K562 (cell line): ENCODE measurements around the gene CACNB1. TPM values are rescaled to one million over a fixed set of nuclear protein-coding genes. Genes with fewer than 3 reads are reported as not detected.

ENCODE experiments used
- ATF7 ChIP-seq: fragments of 450-650 bp; IDR thresholded peaks from 2 replicates; pipeline ENCODE4 v1.7.1; 2014; ENCODE audit warnings: mild to moderate bottlenecking, moderate library complexity
- E2F3 ChIP-seq: fragments of 250-450 bp; sonication (Bioruptor Pico); IDR thresholded peaks from 2 replicates; pipeline ENCODE4 v1.4.0; 2020; ENCODE audit warnings: mild to moderate bottlenecking
- FOXM1 ChIP-seq, 2 experiments: fragments of 450-650 bp in 1 of 2; sonication (generic) in 1 of 2; formaldehyde crosslinking in 1 of 2; IDR thresholded peaks; 2 replicates each; pipeline versions ENCODE4 v1.6.1 to v1.9.0; 2017 to 2022; ENCODE audit warnings: low read depth in 2 of 2, mild to moderate bottlenecking in 2 of 2, missing genetic modification reagents in 1 of 2, moderate library complexity in 1 of 2
- GATAD2B ChIP-seq: fragments of 450-650 bp; IDR thresholded peaks from 2 replicates; pipeline ENCODE4 v1.6.1; 2017; ENCODE audit warnings: mild to moderate bottlenecking, borderline replicate concordance
- NFYB ChIP-seq: IDR thresholded peaks from 2 replicates; pipeline ENCODE4 v1.6.1; 2011; ENCODE audit warnings: mild to moderate bottlenecking, moderate library complexity; ENCODE audit not compliant: insufficient read length; ENCODE audit errors: extremely low read depth
- PPARD ChIP-seq: fragments of 250-450 bp; sonication (Bioruptor Pico); IDR thresholded peaks from 2 replicates; pipeline ENCODE4 v1.8.0; 2022; ENCODE audit warnings: inconsistent platforms, mild to moderate bottlenecking, moderate library complexity
- RB1 ChIP-seq: fragments of 450-650 bp; IDR thresholded peaks from 2 replicates; pipeline ENCODE4 v1.6.1; 2017; ENCODE audit warnings: low read depth, mild to moderate bottlenecking
- SAFB2 ChIP-seq: fragments of 200-400 bp; formaldehyde crosslinking; IDR thresholded peaks from 2 replicates; pipeline ENCODE4 v1.6.1; 2018; ENCODE audit warnings: borderline replicate concordance, low read length, low read depth, moderate library complexity; ENCODE audit not compliant: severe bottlenecking
- TCF7 ChIP-seq: sonication (generic); IDR thresholded peaks from 2 replicates; pipeline ENCODE4 v1.6.1; 2016; ENCODE audit warnings: antibody characterized with exemption, borderline replicate concordance
- ZBTB1 ChIP-seq: sonication (generic); formaldehyde crosslinking; IDR thresholded peaks from 2 replicates; pipeline ENCODE4 v1.8.1; 2023; ENCODE audit warnings: missing genetic modification reagents, low read depth, mild to moderate bottlenecking, borderline replicate concordance
- ZFP36 ChIP-seq: fragments of 150-350 bp; IDR thresholded peaks from 2 replicates; pipeline ENCODE4 v1.6.1; 2018; ENCODE audit warnings: low read length, low read depth; ENCODE audit not compliant: partially characterized antibody
- ZNF384 ChIP-seq: IDR thresholded peaks from 2 replicates; pipeline ENCODE4 v1.6.1; 2012; ENCODE audit warnings: low read depth, low read length, improper control_type of control experiment
- ZNF436 ChIP-seq: fragments of 250-450, 450-650 bp; sonication (Bioruptor Pico); formaldehyde crosslinking; IDR thresholded peaks from 2 replicates; pipeline ENCODE4 v1.7.0; 2020; ENCODE audit warnings: mild to moderate bottlenecking
- ZNF589 ChIP-seq: fragments of 200-800 bp; sonication (Bioruptor generic); IDR thresholded peaks from 2 replicates; pipeline ENCODE4 v1.6.1; 2016; ENCODE audit warnings: low read depth, missing genetic modification characterization, missing compliant biosample characterization
- ZNF695 ChIP-seq: fragments of 450-650 bp; formaldehyde crosslinking; IDR thresholded peaks from 2 replicates; pipeline ENCODE4 v1.4.0; 2020; ENCODE audit warnings: mild to moderate bottlenecking, moderate library complexity
- ZZZ3 ChIP-seq: fragments of 450-650 bp; IDR thresholded peaks from 2 replicates; pipeline ENCODE4 v1.6.1; 2016; ENCODE audit warnings: antibody characterized with exemption, mild to moderate bottlenecking, moderate library complexity
- polyA plus RNA-seq, 8 experiments: library from polyadenylated mRNA; depleted of rRNA in 4 of 8; stranded (reverse) in 5 of 8; unstranded in 3 of 8; fragments of >200 nt; fragmentation: Nextera tagmentation in 2 of 8; fragmentation: Illumina TruSeq in 1 of 8; extraction: Ambion mirVana in 2 of 8; extraction: Trizol in 1 of 8; gene quantifications; 2 replicates each; pipeline versions ENCODE4 v1.2.1 to v1.2.3, GENCODE V29; 2011 to 2014; ENCODE audit warnings: inconsistent platforms in 1 of 8, missing spikeins in 1 of 8
- total RNA-seq, 7 experiments: library from RNA; depleted of rRNA in 6 of 7; stranded (reverse); fragments of >200 nt in 6 of 7; fragmentation: Illumina TruSeq in 2 of 7; extraction: Trizol in 2 of 7; gene quantifications; 2 replicates each; pipeline versions ENCODE4 v1.2.1 to v1.2.3, GENCODE V29; 2011 to 2021; ENCODE audit warnings: low replicate concordance in 1 of 7
- TF ChIP-seq, protein P1 (sequence below): fragments of 200-800 bp; sonication (Bioruptor generic); IDR thresholded peaks from 2 replicates; pipeline ENCODE4 v1.6.1; 2016; ENCODE audit warnings: missing genetic modification characterization, missing compliant biosample characterization
- TF ChIP-seq, protein P2 (sequence below): fragments of 250-450 bp; sonication (Bioruptor Pico); IDR thresholded peaks from 2 replicates; pipeline ENCODE4 v1.5.0; 2021
- TF ChIP-seq, protein P3 (sequence below): sonication (generic); formaldehyde crosslinking; IDR thresholded peaks from 2 replicates; pipeline ENCODE4 v1.9.0; 2022; ENCODE audit warnings: mild to moderate bottlenecking, missing genetic modification reagents
- TF ChIP-seq, protein P4 (sequence below): fragments of 250-450 bp; sonication (Bioruptor Pico); IDR thresholded peaks from 2 replicates; pipeline ENCODE4 v1.6.1; 2021; ENCODE audit warnings: mild to moderate bottlenecking

CACNB1 gene
- total and polyA plus RNA-seq, 9 of the 15 experiments (the other 6 are each of a cell fraction or from before 2014, with no cell fraction given) = 0.08 to 7.4 (median 3.0) TPM

DNA sequence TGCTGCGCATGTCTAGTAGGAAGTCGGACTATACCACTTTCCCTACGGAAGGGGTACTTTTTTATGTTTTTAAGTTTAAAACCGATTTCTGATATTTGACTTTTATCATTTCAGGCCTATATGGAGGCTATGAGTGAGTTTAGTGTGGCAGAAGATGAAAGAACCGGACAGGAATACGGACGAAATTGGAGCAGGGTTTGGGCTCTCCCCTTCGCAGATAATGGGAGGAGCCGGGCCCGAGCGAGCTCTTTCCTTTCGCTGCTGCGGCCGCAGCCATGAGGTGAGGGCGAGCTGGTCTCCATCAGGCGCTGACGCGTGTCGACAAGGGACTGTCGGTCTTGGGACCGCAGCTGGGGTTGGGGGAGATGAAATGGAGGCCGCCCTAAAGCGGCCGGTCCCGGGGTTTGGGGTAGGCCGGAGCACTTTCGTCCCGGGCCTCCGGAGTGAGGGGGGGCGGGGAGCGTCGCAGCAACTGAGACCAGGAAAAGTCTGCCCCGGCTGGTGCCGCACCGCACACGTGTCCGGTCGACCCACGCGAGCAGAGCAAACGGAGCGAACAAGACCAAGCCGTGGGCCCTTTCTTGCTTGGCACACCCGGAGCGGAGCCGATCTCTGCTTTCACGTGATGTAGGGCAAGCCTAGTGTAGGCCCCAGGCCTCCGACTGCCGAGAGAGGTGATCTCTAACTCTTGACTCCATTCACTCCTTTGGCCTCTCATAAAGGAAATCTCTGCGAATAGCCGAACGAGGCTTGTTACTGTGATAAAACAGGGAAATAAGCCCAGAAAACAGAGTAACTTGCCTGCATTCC, 2.8 kb upstream of the CACNB1 start, which contains the start of gene RPL19 (continued):
- TF ChIP-seq, protein P1, sequence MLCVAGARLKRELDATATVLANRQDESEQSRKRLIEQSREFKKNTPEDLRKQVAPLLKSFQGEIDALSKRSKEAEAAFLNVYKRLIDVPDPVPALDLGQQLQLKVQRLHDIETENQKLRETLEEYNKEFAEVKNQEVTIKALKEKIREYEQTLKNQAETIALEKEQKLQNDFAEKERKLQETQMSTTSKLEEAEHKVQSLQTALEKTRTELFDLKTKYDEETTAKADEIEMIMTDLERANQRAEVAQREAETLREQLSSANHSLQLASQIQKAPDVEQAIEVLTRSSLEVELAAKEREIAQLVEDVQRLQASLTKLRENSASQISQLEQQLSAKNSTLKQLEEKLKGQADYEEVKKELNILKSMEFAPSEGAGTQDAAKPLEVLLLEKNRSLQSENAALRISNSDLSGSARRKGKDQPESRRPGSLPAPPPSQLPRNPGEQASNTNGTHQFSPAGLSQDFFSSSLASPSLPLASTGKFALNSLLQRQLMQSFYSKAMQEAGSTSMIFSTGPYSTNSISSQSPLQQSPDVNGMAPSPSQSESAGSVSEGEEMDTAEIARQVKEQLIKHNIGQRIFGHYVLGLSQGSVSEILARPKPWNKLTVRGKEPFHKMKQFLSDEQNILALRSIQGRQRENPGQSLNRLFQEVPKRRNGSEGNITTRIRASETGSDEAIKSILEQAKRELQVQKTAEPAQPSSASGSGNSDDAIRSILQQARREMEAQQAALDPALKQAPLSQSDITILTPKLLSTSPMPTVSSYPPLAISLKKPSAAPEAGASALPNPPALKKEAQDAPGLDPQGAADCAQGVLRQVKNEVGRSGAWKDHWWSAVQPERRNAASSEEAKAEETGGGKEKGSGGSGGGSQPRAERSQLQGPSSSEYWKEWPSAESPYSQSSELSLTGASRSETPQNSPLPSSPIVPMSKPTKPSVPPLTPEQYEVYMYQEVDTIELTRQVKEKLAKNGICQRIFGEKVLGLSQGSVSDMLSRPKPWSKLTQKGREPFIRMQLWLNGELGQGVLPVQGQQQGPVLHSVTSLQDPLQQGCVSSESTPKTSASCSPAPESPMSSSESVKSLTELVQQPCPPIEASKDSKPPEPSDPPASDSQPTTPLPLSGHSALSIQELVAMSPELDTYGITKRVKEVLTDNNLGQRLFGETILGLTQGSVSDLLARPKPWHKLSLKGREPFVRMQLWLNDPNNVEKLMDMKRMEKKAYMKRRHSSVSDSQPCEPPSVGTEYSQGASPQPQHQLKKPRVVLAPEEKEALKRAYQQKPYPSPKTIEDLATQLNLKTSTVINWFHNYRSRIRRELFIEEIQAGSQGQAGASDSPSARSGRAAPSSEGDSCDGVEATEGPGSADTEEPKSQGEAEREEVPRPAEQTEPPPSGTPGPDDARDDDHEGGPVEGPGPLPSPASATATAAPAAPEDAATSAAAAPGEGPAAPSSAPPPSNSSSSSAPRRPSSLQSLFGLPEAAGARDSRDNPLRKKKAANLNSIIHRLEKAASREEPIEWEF = 0 out of 2 replicates have a peak, but pooled peaks have one; percentile 19
- TF ChIP-seq E2F3 (0 out of 2 replicates have a peak, but pooled peaks have one; percentile 14), RB1 (0 out of 2 replicates have a peak, but pooled peaks have one; percentile 66), ZNF589 (CRISPR knock-in tag) (0 out of 2 replicates have a peak, but pooled peaks have one; percentile 11), NFYB (no peak), ZBTB1 (CRISPR knock-in tag) (no peak), ZNF695 (no peak), ZFP36 (no peak), FOXM1 (IDR thresholded peaks at IDR 0.05; ENCODE audit: low read depth) (no peak), FOXM1 (CRISPR knock-in tag; IDR thresholded peaks at IDR 0.05; ENCODE audit: low read depth) (0 out of 2 replicates have a peak, but pooled peaks have one; percentile 36), SAFB2 (no peak), ZNF384 (no peak), ZZZ3 (no peak), TCF7 (no peak), ATF7 (peak; percentile 100), GATAD2B (no peak), PPARD (no peak), ZNF436 (CRISPR knock-in tag) (no peak)
- TF ChIP-seq, protein P2, sequence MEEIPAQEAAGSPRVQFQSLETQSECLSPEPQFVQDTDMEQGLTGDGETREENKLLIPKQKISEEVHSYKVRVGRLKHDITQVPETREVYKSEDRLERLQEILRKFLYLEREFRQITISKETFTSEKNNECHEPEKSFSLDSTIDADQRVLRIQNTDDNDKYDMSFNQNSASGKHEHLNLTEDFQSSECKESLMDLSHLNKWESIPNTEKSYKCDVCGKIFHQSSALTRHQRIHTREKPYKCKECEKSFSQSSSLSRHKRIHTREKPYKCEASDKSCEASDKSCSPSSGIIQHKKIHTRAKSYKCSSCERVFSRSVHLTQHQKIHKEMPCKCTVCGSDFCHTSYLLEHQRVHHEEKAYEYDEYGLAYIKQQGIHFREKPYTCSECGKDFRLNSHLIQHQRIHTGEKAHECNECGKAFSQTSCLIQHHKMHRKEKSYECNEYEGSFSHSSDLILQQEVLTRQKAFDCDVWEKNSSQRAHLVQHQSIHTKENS (CRISPR knock-in tag) = no peak
- TF ChIP-seq, protein P3, sequence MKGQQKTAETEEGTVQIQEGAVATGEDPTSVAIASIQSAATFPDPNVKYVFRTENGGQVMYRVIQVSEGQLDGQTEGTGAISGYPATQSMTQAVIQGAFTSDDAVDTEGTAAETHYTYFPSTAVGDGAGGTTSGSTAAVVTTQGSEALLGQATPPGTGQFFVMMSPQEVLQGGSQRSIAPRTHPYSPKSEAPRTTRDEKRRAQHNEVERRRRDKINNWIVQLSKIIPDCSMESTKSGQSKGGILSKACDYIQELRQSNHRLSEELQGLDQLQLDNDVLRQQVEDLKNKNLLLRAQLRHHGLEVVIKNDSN (CRISPR knock-in tag) = peak; percentile 15; the same call in 1 of the 2 replicates
- TF ChIP-seq, protein P4, sequence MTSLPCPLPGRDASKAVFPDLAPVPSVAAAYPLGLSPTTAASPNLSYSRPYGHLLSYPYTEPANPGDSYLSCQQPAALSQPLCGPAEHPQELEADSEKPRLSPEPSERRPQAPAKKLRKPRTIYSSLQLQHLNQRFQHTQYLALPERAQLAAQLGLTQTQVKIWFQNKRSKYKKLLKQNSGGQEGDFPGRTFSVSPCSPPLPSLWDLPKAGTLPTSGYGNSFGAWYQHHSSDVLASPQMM (CRISPR knock-in tag) = no peak
